Psoas muscle (tissue), 8 donors: ENCODE results near the gene GPR31. TPM values are rescaled to one million over a fixed set of nuclear protein-coding genes. Genes with fewer than 3 reads are reported as not detected.

ENCODE experiments used
- ATAC-seq, 4 donors: fragments of 200-7000 bp; cut with Tn5 transposase; one replicate each; pipeline ENCODE4 v1.9.1; 2020; ENCODE audit warnings: moderate library complexity in 3 of 4, mild to moderate bottlenecking in 2 of 4
- DNase-seq, 2 donors: peaks; one replicate each; pipeline ENCODE4 v3.0.0-alpha.2; 2020
- H3K27ac ChIP-seq: fragments of 200-600 bp; one replicate; pipeline ENCODE4 v1.8.0; 2022
- H3K27me3 ChIP-seq, 3 donors: fragments of 200-600 bp in 1 of 3; one replicate each; pipeline versions ENCODE4 v1.6.1 to v1.8.0; 2013 to 2022; ENCODE audit warnings: low read length in 2 of 3, mild to moderate bottlenecking in 2 of 3, moderate library complexity in 1 of 3; ENCODE audit not compliant: insufficient read depth in 3 of 3
- H3K36me3 ChIP-seq, 2 donors: fragments of 200-600 bp in 1 of 2; one replicate each; pipeline versions ENCODE4 v1.6.1 to v1.8.0; 2013 to 2022; ENCODE audit warnings: low read depth in 1 of 2, mild to moderate bottlenecking in 1 of 2, moderate library complexity in 1 of 2; ENCODE audit not compliant: insufficient read depth in 1 of 2
- H3K4me1 ChIP-seq: fragments of 200-600 bp; one replicate; pipeline ENCODE4 v1.8.0; 2022
- H3K4me3 ChIP-seq: fragments of 200-600 bp; one replicate; pipeline ENCODE4 v1.8.0; 2022; ENCODE audit warnings: mild to moderate bottlenecking
- H3K9me3 ChIP-seq: fragments of 200-600 bp; one replicate; pipeline ENCODE4 v1.8.0; 2022
- CTCF ChIP-seq: fragments of 200-600 bp; IDR thresholded peaks from one replicate; pipeline ENCODE4 v1.8.0; 2022; ENCODE audit warnings: antibody characterized with exemption
- WGBS, 3 donors: extraction: QIAGEN DNeasy Blood & Tissue Kit; methylation state at CpG; one replicate each; pipeline versions ENCODE4 v1.1.6 to v1.1.7; 2013; 5-methylcytosine and 5-hydroxymethylcytosine counted together
- intact Hi-C, 2 donors: fragments of 100-400 bp; cut with DNase I; formaldehyde crosslinking; loops; one replicate each; pipeline versions ENCODE4 v1.11.0 to v1.14.2; 2022
- polyA plus RNA-seq, 3 donors: library from polyadenylated mRNA; stranded (reverse); fragments of 200-250 nt; gene quantifications; one replicate each; pipeline ENCODE4 v1.2.3, GENCODE V29; 2013
- total RNA-seq, 4 donors: library from RNA; stranded (reverse); fragmentation: NEBNext Ultra II Directional in 2 of 4; extraction: Animal tissue kit (Norgen Biotek cat#: 25700) in 2 of 4; gene quantifications; one replicate each; pipeline versions ENCODE4 v1.2.1 to v1.2.4, GENCODE V29; 2021 to 2023
- donor health status: healthy with polysubstance abuse.
- donor health status: DM: no; HTN: no; CAD: no; lungs with moderate emphysema.
- donor health status: Bipolar disorder and iron deficiency.
- donor health status: healthy.
- donor health status: DM: yes; HTN: yes; CAD: no.
- donor health status: DM: no; HTN: no; CAD: no.
- donor health status: DM: no; HTN: no; CAD: no.
- donor health status: DM: yes; HTN: yes; CAD: no.

GPR31 gene
- total and polyA plus RNA-seq, 7 donors: not detected

DNA sequence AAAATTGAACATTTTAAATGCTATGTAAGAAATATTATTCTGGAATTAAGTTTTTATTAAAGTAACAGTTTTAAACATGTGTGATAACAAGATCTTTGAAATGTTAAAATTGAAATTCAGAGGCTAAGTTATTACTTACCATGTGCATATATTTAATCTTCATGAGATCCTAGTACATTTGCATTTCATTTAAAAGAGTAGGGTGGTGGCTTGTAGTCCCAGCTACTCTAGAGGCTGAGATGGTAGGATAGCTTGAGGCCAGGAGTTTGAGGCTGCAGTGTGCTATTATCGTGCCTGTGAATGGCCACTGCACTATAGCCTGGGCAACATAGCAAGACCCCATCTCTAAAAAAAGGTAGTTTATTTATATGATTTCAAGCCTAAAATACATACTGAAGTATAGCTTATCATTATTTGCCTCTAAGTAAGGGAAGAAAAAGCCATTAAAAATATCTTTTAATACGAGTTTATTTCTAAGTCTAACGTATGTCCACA is 31.9 kb downstream of the GPR31 start:
- Histone ChIP-seq H3K4me1 (no peaks in the 10 kb centered on the region), H3K36me3 (no peaks in the 10 kb centered on the region), H3K4me3 (no peak overlapping the region), H3K27ac (no peak overlapping the region), H3K27me3 (no peaks in the 10 kb centered on the region), H3K9me3 (no peaks in the 10 kb centered on the region)
- intact Hi-C loops: no loop called here
- WGBS, 3 donors: 79 to 96% (median 91%) methylated on average over 3 of the region's 3 CpGs
- DNase-seq (no peak), ATAC-seq (no peak)
- TF ChIP-seq CTCF: no peak

DNA sequence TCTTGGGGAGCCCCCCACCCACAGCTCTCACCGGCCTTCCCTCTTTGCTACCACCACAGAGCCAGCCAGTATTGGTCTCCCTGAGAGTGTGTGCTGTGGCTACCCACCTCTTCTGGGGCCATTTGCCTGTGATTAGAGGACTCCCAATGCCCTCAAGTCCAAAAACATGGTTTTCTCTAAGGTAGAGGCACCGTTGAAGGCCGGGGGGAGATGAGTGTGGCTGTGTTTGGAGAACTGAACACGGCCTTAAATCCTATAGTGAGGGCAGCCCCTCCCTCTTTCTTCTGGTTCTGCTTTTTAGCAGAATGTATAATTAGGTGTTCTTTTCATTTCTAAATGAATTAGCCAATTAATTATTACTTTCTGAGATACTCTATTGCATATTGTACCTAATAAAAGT is 32.4 kb downstream of the GPR31 start:
- no peaks in the 10 kb centered on the region for H3K36me3 ChIP-seq
- no peak for TF ChIP-seq CTCF
- DNase-seq (no peak), ATAC-seq (no peak)
- intact Hi-C loops: no loop called here
- no peak overlapping the region for H3K27ac ChIP-seq
- no peak overlapping the region for H3K4me3 ChIP-seq
- no peaks in the 10 kb centered on the region for H3K27me3 ChIP-seq
- H3K4me1 ChIP-seq: no peaks in the 10 kb centered on the region
- no peaks in the 10 kb centered on the region for H3K9me3 ChIP-seq
- WGBS, 3 donors: 75 to 83% (median 83%) methylated on average over 4 of the region's 4 CpGs

- Histone ChIP-seq H3K36me3 (no peaks in the 10 kb centered on the region), H3K27me3 (no peaks in the 10 kb centered on the region), H3K4me1 (no peaks in the 10 kb centered on the region), H3K9me3 (no peaks in the 10 kb centered on the region), H3K27ac (no peak overlapping the region), H3K4me3 (no peak overlapping the region)
- intact Hi-C loops: no loop called here
- DNase-seq (no peak), ATAC-seq (no peak)
- no peak for TF ChIP-seq CTCF
- 91 to 97% (median 92%) methylated on average over 5 of the region's 5 CpGs for WGBS, 3 donors
These were observed 33.0 kb downstream of the GPR31 start for GRCh38 chr6:167124753-167125152.

- WGBS, 3 donors: 60 to 67% (median 60%) methylated on average over 8 of the region's 8 CpGs
- peaks cover 0 to 5% (median 4%) of the 10 kb centered on the region in 3 donors for H3K27me3 ChIP-seq
- no peak for DNase-seq
- H3K36me3 ChIP-seq: no peaks in the 10 kb centered on the region
- H3K4me3 ChIP-seq: no peak within 1 kb of the TSS
- intact Hi-C loops: no loop called here
- no peaks in the 10 kb centered on the region for H3K9me3 ChIP-seq
- no peak within 1 kb of the TSS for H3K27ac ChIP-seq
- ATAC-seq: no peak
- no peak for TF ChIP-seq CTCF
- no peaks in the 10 kb centered on the region for H3K4me1 ChIP-seq
These were observed 34.7 kb downstream of the GPR31 start, which contains the start of gene CCR6 for GRCh38 chr6:167122827-167123657. Gene CCR6 (plus strand): TSS chr6:167123096. CDS start chr6:167136135, 13,039 bp downstream.
